Airway epithelial cell (primary cell): ENCODE measurements around the gene ZNF865. TPM values are rescaled to one million over a fixed set of nuclear protein-coding genes. Genes with fewer than 3 reads are reported as not detected.

Experiments
- total RNA-seq: library from RNA; depleted of rRNA; stranded (reverse); fragments of >200 nt; gene quantifications from 2 replicates; pipeline ENCODE4 v1.2.3, GENCODE V29; 2015

ZNF865 gene
- total RNA-seq, result 4.4 and 5.8 TPM in 2 replicates

GRCh38 chr19:55605637-55606470 lies at the start of gene ZNF865:
ZNF865 (plus strand) TSS chr19:55605647; CDS start chr19:55613619, 7,972 bp downstream.

GRCh38 chr19:55580628-55581144 lies 24.8 kb upstream of the ZNF865 start, which contains the start of gene ZNF579:
ZNF579 (minus strand) TSS chr19:55580848; CDS start chr19:55579639, 1,209 bp downstream.

GRCh38 chr19:55599468-55599841 lies 6.0 kb upstream of the ZNF865 start, which contains the start of gene FIZ1:
FIZ1 (minus strand) TSS chr19:55599517; CDS start chr19:55597865, 1,652 bp downstream.

GRCh38 chr19:55599842-55600661 lies 5.4 kb upstream of the ZNF865 start, which contains the start of gene ZNF524:
ZNF524 (plus strand) TSS chr19:55600288; CDS start chr19:55602113, 1,825 bp downstream.

GRCh38 chr19:55624109-55625003 lies 18.9 kb downstream of the ZNF865 start, which contains the start of gene ZNF784:
ZNF784 (minus strand) TSS chr19:55624566; CDS start chr19:55624561, 5 bp downstream.

GRCh38 chr19:55640577-55641425 lies 35.4 kb downstream of the ZNF865 start, which contains the start of gene ZNF580:
ZNF580 (plus strand) TSS chr19:55641002; CDS start chr19:55642509, 1,507 bp downstream.

GRCh38 chr19:55643003-55643886 lies 37.8 kb downstream of the ZNF865 start, which contains the start of gene ZNF581:
ZNF581 (plus strand) TSS chr19:55643649; CDS start chr19:55644572, 923 bp downstream.

GRCh38 chr19:55647732-55648584 lies 42.5 kb downstream of the ZNF865 start, which contains the start of gene CCDC106:
CCDC106 (plus strand) TSS chr19:55648212; CDS start chr19:55649047, 835 bp downstream.

GRCh38 chr19:55654868-55655647 lies 49.6 kb downstream of the ZNF865 start, which contains the start of gene U2AF2:
U2AF2 (plus strand) TSS chr19:55655035; CDS start chr19:55655105, 70 bp downstream.

Other genes starting within 250 kb of the ZNF865 start
- gene GARIN5B, start 242.4 kb upstream of the ZNF865 start, total RNA-seq, result not detected in 2 replicates
- 5.5 and 6.1 TPM in 2 replicates for gene IL11, start 235.2 kb upstream of the ZNF865 start, total RNA-seq
- gene TMEM190, start 228.8 kb upstream of the ZNF865 start, total RNA-seq, result not detected in 2 replicates
- 11.8 and 33.3 TPM in 2 replicates for gene TMEM238, start 221.4 kb upstream of the ZNF865 start, total RNA-seq
- 279 and 544 TPM in 2 replicates for gene RPL28, start 219.7 kb upstream of the ZNF865 start, total RNA-seq
- 144 and 190 TPM in 2 replicates for gene UBE2S, start 197.9 kb upstream of the ZNF865 start, total RNA-seq
- not detected in 2 replicates for gene SHISA7, start 162.3 kb upstream of the ZNF865 start, total RNA-seq
- 70.7 and 87.7 TPM in 2 replicates for gene ISOC2, start 144.0 kb upstream of the ZNF865 start, total RNA-seq
- not detected in 2 replicates for gene C19orf85, start 140.9 kb upstream of the ZNF865 start, total RNA-seq
- gene ZNF628, start 129.0 kb upstream of the ZNF865 start, total RNA-seq, result 3.7 and 10.4 TPM in 2 replicates
- gene NAT14, start 120.5 kb upstream of the ZNF865 start, total RNA-seq, result 16.7 and 39.8 TPM in 2 replicates
- gene SSC5D, start 117.2 kb upstream of the ZNF865 start, total RNA-seq, result 0.09 TPM in 1 of 2 replicates, not detected in the other
- gene SBK2, start 68.5 kb upstream of the ZNF865 start, total RNA-seq, result not detected in 2 replicates
- gene SBK3, start 60.1 kb upstream of the ZNF865 start, total RNA-seq, result not detected in 2 replicates
- 7.2 and 7.6 TPM in 2 replicates for gene ZNF579, start 24.8 kb upstream of the ZNF865 start, total RNA-seq
- 3.1 and 3.7 TPM in 2 replicates for gene FIZ1, start 6.1 kb upstream of the ZNF865 start, total RNA-seq
- 27.2 and 31.9 TPM in 2 replicates for gene ZNF524, start 5.4 kb upstream of the ZNF865 start, total RNA-seq
- gene ZNF784, start 18.9 kb downstream of the ZNF865 start, total RNA-seq, result 4.1 and 6.1 TPM in 2 replicates
- gene ZNF580, start 35.4 kb downstream of the ZNF865 start, total RNA-seq, result 10.5 and 29.2 TPM in 2 replicates
- gene ZNF581, start 38.0 kb downstream of the ZNF865 start, total RNA-seq, result 30.8 and 37.0 TPM in 2 replicates
- gene CCDC106, start 42.6 kb downstream of the ZNF865 start, total RNA-seq, result 14.0 and 18.0 TPM in 2 replicates
- gene U2AF2, start 49.4 kb downstream of the ZNF865 start, total RNA-seq, result 174 and 255 TPM in 2 replicates
- gene EPN1, start 69.6 kb downstream of the ZNF865 start, total RNA-seq, result 137 and 177 TPM in 2 replicates
- gene NLRP9, start 132.8 kb downstream of the ZNF865 start, total RNA-seq, result not detected in 2 replicates
- gene RFPL4A, start 153.4 kb downstream of the ZNF865 start, total RNA-seq, result not detected in 2 replicates
- gene RFPL4AL1, start 163.5 kb downstream of the ZNF865 start, total RNA-seq, result not detected in 2 replicates
- gene NLRP11, start 226.4 kb downstream of the ZNF865 start, total RNA-seq, result not detected in 2 replicates
- gene NLRP4, start 230.9 kb downstream of the ZNF865 start, total RNA-seq, result not detected in 2 replicates